Adrenal gland (tissue), 5 donors: ENCODE measurements around the gene OR4E1.

ENCODE experiments used
- POLR2A ChIP-seq, 2 donors: fragments of 450-650 bp; IDR thresholded peaks; one replicate each; pipeline ENCODE4 v1.6.1; 2017; ENCODE audit warnings: antibody characterized with exemption in 2 of 2, mild to moderate bottlenecking in 2 of 2, moderate library complexity in 1 of 2
- TF ChIP-seq, protein P1 (sequence below), 6 experiments: fragments of 450-650 bp in 4 of 6; fragments of 200-600 bp in 2 of 6; sonication (generic) in 1 of 6; IDR thresholded peaks; 1 replicate in 5 of 6; 2 replicates in 1 of 6; pipeline versions ENCODE4 v1.5.1 to v1.8.0; 2016 to 2021; ENCODE audit warnings: antibody characterized with exemption in 6 of 6, mild to moderate bottlenecking in 2 of 6, moderate library complexity in 1 of 6
- donor health status: DM: no; HTN: no; CAD: no.

DNA sequence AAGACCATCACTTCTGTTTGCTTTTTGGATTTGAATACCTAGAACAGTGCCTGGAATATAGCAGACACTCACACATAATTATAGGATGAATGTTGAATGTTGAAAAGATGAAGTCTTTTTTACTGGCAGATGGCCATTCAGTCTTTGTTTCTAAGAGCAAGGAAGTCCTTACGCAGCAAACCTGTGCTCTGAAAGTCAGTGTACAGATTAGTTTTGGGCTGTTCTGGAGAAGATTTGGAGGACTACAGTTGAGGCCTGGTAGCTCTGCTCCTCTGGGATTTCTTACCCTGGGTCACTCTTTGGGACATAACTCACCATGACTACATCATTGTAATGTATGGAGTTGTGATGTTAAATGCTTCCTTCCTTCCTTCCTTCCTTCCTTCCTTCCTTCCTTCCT lies 16.6 kb downstream of the OR4E1 start:
- TF ChIP-seq, protein P1, sequence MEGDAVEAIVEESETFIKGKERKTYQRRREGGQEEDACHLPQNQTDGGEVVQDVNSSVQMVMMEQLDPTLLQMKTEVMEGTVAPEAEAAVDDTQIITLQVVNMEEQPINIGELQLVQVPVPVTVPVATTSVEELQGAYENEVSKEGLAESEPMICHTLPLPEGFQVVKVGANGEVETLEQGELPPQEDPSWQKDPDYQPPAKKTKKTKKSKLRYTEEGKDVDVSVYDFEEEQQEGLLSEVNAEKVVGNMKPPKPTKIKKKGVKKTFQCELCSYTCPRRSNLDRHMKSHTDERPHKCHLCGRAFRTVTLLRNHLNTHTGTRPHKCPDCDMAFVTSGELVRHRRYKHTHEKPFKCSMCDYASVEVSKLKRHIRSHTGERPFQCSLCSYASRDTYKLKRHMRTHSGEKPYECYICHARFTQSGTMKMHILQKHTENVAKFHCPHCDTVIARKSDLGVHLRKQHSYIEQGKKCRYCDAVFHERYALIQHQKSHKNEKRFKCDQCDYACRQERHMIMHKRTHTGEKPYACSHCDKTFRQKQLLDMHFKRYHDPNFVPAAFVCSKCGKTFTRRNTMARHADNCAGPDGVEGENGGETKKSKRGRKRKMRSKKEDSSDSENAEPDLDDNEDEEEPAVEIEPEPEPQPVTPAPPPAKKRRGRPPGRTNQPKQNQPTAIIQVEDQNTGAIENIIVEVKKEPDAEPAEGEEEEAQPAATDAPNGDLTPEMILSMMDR (IDR thresholded peaks at IDR 0.05), result no peak
- TF ChIP-seq POLR2A (IDR thresholded peaks at IDR 0.05), result no peak
